BLaER1 treated with 17β-estradiol and CSF1 and Interleukin-3, amounts not matched to agents 10 nM and 100 nM (cell line): Measurements from ENCODE around the gene YIPF3.

Experiments
- H3K27ac ChIP-seq, 11 experiments: shearing (Covaris generic); formaldehyde crosslinking; 2 replicates each; pipeline ENCODE4 v1.8.1; 2022
- H3K27me3 ChIP-seq, 11 experiments: shearing (Covaris generic); formaldehyde crosslinking; 2 replicates each; pipeline ENCODE4 v1.8.1; 2022
- H3K36me3 ChIP-seq, 11 experiments: shearing (Covaris generic); formaldehyde crosslinking; 2 replicates each; pipeline ENCODE4 v1.8.1; 2022
- H3K4me1 ChIP-seq, 10 experiments: shearing (Covaris generic); formaldehyde crosslinking; 2 replicates each; pipeline ENCODE4 v1.8.1; 2022
- H3K4me2 ChIP-seq, 11 experiments: shearing (Covaris generic); formaldehyde crosslinking; 2 replicates each; pipeline ENCODE4 v1.8.1; 2022
- H3K4me3 ChIP-seq, 10 experiments: shearing (Covaris generic); formaldehyde crosslinking; 2 replicates each; pipeline ENCODE4 v1.8.1; 2022
- H3K9ac ChIP-seq, 11 experiments: shearing (Covaris generic); formaldehyde crosslinking; 2 replicates each; pipeline ENCODE4 v1.8.1; 2022
- H3K9me3 ChIP-seq, 11 experiments: shearing (Covaris generic); formaldehyde crosslinking; replicated peaks in 1 of 11; 2 replicates each; pipeline ENCODE4 v1.8.1; 2022
- H4K20me1 ChIP-seq, 11 experiments: shearing (Covaris generic); formaldehyde crosslinking; 2 replicates each; pipeline ENCODE4 v1.8.1; 2022
- Cebpa-rat ChIP-seq, 11 experiments: shearing (Covaris generic); IDR thresholded peaks; 2 replicates each; pipeline ENCODE4 v1.8.1; 2022

YIPF3 gene

GRCh38 chr6:43492673-43493072, 24.1 kb downstream of the YIPF3 start:
- peaks cover 3 to 34% (median 25%) of the 10 kb centered on the region in 11 experiments for H3K36me3 ChIP-seq
- H3K4me1 ChIP-seq: peaks cover 19 to 55% (median 29%) of the 10 kb centered on the region in 10 experiments
- no peak overlapping the region for H3K27ac ChIP-seq

GRCh38 chr6:43491750-43492661, 24.7 kb downstream of the YIPF3 start:
- peaks cover 6 to 57% (median 52%) of the 10 kb centered on the region in 11 experiments for H4K20me1 ChIP-seq
- H3K9me3 ChIP-seq: no peaks in the 10 kb centered on the region
- TF ChIP-seq Cebpa-rat (IDR thresholded peaks at IDR 0.05): no peak
- peaks cover 0 to 32% (median 19%) of the 10 kb centered on the region in 11 experiments; a peak in 20 of 22 replicates for H3K36me3 ChIP-seq
- no peak overlapping the region for H3K4me2 ChIP-seq
- H3K27me3 ChIP-seq: no peaks in the 10 kb centered on the region
- peak overlapping the region in 1 of 11 experiments; percentile 2; a peak in 1 of 22 replicates for H3K9ac ChIP-seq
- no peak overlapping the region for H3K27ac ChIP-seq
- H3K4me1 ChIP-seq: peaks cover 19 to 56% (median 28%) of the 10 kb centered on the region in 10 experiments
- no peak overlapping the region for H3K4me3 ChIP-seq

More at GRCh38 chr6:43492673-43493072, 24.1 kb downstream of the YIPF3 start:
- H3K4me3 ChIP-seq: no peak overlapping the region
- H3K9me3 ChIP-seq: no peaks in the 10 kb centered on the region
- no peaks in the 10 kb centered on the region for H3K27me3 ChIP-seq
- H4K20me1 ChIP-seq: peaks cover 0 to 61% (median 52%) of the 10 kb centered on the region in 11 experiments
- no peak overlapping the region for H3K4me2 ChIP-seq
- no peak for TF ChIP-seq Cebpa-rat (IDR thresholded peaks at IDR 0.05)
- H3K9ac ChIP-seq: 0 out of 22 replicates have a peak overlapping the region, but pooled peaks of 1 of the 11 experiments have one; percentile 2

GRCh38 chr6:43490523-43490939, 26.2 kb downstream of the YIPF3 start:
- Histone ChIP-seq H3K9ac (peak overlapping the region in 4 of 11 experiments; percentile 41 to 65 (median 60); a peak in 4 of 22 replicates), H3K4me1 (peaks cover 9 to 48% (median 16%) of the 10 kb centered on the region in 10 experiments), H3K4me3 (no peak overlapping the region), H3K9me3 (no peaks in the 10 kb centered on the region), H3K27ac (peak overlapping the region in 1 of 11 experiments; percentile 66; a peak in 1 of 22 replicates), H3K4me2 (peak overlapping the region in 5 of 11 experiments; percentile 71 to 89 (median 81); a peak in 10 of 22 replicates), H3K36me3 (peaks cover 0 to 45% (median 27%) of the 10 kb centered on the region in 11 experiments; a peak in 21 of 22 replicates), H3K27me3 (no peaks in the 10 kb centered on the region), H4K20me1 (peaks cover 20 to 59% (median 42%) of the 10 kb centered on the region in 11 experiments)
- no peak for TF ChIP-seq Cebpa-rat (IDR thresholded peaks at IDR 0.05)

- peaks cover 0 to 37% (median 5%) of the 10 kb centered on the region in 10 experiments; a peak in 16 of 20 replicates for H3K4me1 ChIP-seq
- no peaks in the 10 kb centered on the region for H3K27me3 ChIP-seq
- H3K36me3 ChIP-seq: peaks cover 0 to 55% (median 30%) of the 10 kb centered on the region in 11 experiments; a peak in 21 of 22 replicates
- peak overlapping the region in 8 of 11 experiments; percentile 11 to 65 (median 39); a peak in 12 of 22 replicates for H3K9ac ChIP-seq
- H3K9me3 ChIP-seq: no peaks in the 10 kb centered on the region
- H3K4me3 ChIP-seq: peak overlapping the region in 2 of 10 experiments; percentile 26 to 29; a peak in 3 of 20 replicates
- no peak for TF ChIP-seq Cebpa-rat (IDR thresholded peaks at IDR 0.05)
- H3K27ac ChIP-seq: peak overlapping the region in 8 of 11 experiments; percentile 9 to 66 (median 46); a peak in 14 of 22 replicates
- peaks cover 29 to 59% (median 41%) of the 10 kb centered on the region in 11 experiments; a peak in 21 of 22 replicates for H4K20me1 ChIP-seq
- peak overlapping the region in 7 of 11 experiments; percentile 37 to 89 (median 80); a peak in 18 of 22 replicates for H3K4me2 ChIP-seq
These were observed 27.3 kb downstream of the YIPF3 start for GRCh38 chr6:43489277-43490072.

GRCh38 chr6:43488667-43489276, 28.0 kb downstream of the YIPF3 start:
- no peaks in the 10 kb centered on the region for H3K27me3 ChIP-seq
- peak overlapping the region in 2 of 10 experiments; percentile 12 to 29; a peak in 2 of 20 replicates for H3K4me3 ChIP-seq
- peak overlapping the region in 9 of 11 experiments; percentile 11 to 65 (median 37); a peak in 11 of 22 replicates for H3K9ac ChIP-seq
- no peaks in the 10 kb centered on the region for H3K9me3 ChIP-seq
- peaks cover 0 to 51% (median 29%) of the 10 kb centered on the region in 11 experiments; a peak in 21 of 22 replicates for H3K36me3 ChIP-seq
- peak overlapping the region in 8 of 11 experiments; percentile 9 to 66 (median 46); a peak in 14 of 22 replicates for H3K27ac ChIP-seq
- peaks cover 22 to 59% (median 43%) of the 10 kb centered on the region in 11 experiments; a peak in 21 of 22 replicates for H4K20me1 ChIP-seq
- TF ChIP-seq Cebpa-rat (IDR thresholded peaks at IDR 0.05): no peak
- peaks cover 0 to 30% (median 2%) of the 10 kb centered on the region in 10 experiments; a peak in 13 of 20 replicates for H3K4me1 ChIP-seq
- H3K4me2 ChIP-seq: peak overlapping the region in 7 of 11 experiments; percentile 37 to 89 (median 80); a peak in 18 of 22 replicates

- H4K20me1 ChIP-seq: peaks cover 0 to 66% (median 37%) of the 10 kb centered on the region in 11 experiments; a peak in 17 of 22 replicates
- H3K4me1 ChIP-seq: peaks cover 28 to 47% (median 34%) of the 10 kb centered on the region in 10 experiments
- H3K4me3 ChIP-seq: no peak overlapping the region
- peaks cover 7 to 47% (median 24%) of the 10 kb centered on the region in 11 experiments; a peak in 20 of 22 replicates for H3K36me3 ChIP-seq
- H3K27ac ChIP-seq: no peak overlapping the region
- no peaks in the 10 kb centered on the region for H3K9me3 ChIP-seq
- H3K4me2 ChIP-seq: peak overlapping the region in 2 of 11 experiments; percentile 32 to 47; a peak in 2 of 22 replicates
- no peak for TF ChIP-seq Cebpa-rat (IDR thresholded peaks at IDR 0.05)
- no peaks in the 10 kb centered on the region for H3K27me3 ChIP-seq
- peak overlapping the region in 1 of 11 experiments; percentile 33; a peak in 2 of 22 replicates for H3K9ac ChIP-seq
These were observed 35.0 kb downstream of the YIPF3 start for GRCh38 chr6:43481591-43482236.

- Histone ChIP-seq H3K4me1 (peaks cover 28 to 50% (median 37%) of the 10 kb centered on the region in 10 experiments), H3K27ac (no peak overlapping the region), H3K9ac (peak overlapping the region in 1 of 11 experiments; percentile 35; a peak in 1 of 22 replicates), H3K4me3 (no peak overlapping the region), H3K27me3 (no peaks in the 10 kb centered on the region), H3K4me2 (peak overlapping the region in 2 of 11 experiments; percentile 93 to 97; a peak in 3 of 22 replicates), H4K20me1 (peaks cover 0 to 59% (median 31%) of the 10 kb centered on the region in 11 experiments; a peak in 17 of 22 replicates), H3K36me3 (peaks cover 7 to 43% (median 18%) of the 10 kb centered on the region in 11 experiments; a peak in 20 of 22 replicates), H3K9me3 (no peaks in the 10 kb centered on the region)
- no peak for TF ChIP-seq Cebpa-rat (IDR thresholded peaks at IDR 0.05)
These were observed 35.7 kb downstream of the YIPF3 start for GRCh38 chr6:43481075-43481474.
